SU-DHL-6 (cell line): ENCODE data around the gene NRG3.

ENCODE experiments used
- EZH2phosphoT487 ChIP-seq: fragments of 200-600 bp; sonication (generic), shearing (Covaris generic); conservative IDR thresholded peaks from 2 replicates; pipeline ENCODE4 v1.6.1; 2018; ENCODE audit warnings: mild to moderate bottlenecking, antibody characterized with exemption, low read length, moderate library complexity, mixed read lengths
- TF ChIP-seq, protein P1 (sequence below): fragments of 200-600 bp; sonication (generic); IDR thresholded peaks from one replicate; pipeline ENCODE4 v1.5.1; 2017; ENCODE audit warnings: antibody characterized with exemption, mild to moderate bottlenecking, low read length, moderate library complexity; ENCODE audit not compliant: insufficient read depth, poor library complexity, severe bottlenecking

DNA sequence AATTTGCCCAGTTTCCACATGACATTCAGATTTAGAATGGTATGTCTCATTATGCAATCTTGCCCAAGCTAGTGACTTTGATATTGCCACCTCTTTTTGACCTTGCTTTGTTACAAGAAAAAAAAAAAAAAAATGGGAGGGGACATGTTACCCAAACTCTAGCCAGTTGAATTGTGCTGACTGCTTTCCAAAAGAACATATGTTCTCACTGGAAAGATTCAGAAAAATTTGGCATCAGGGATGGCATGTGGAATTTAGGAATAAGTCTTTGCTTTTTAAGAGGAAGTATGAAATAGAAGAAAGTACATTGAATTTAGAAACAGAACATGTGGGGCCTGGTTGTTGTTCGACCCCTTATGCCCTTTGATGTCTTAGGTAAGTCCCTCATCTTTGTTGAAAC lies 846.8 kb downstream of the NRG3 start:
- TF ChIP-seq, protein P1, sequence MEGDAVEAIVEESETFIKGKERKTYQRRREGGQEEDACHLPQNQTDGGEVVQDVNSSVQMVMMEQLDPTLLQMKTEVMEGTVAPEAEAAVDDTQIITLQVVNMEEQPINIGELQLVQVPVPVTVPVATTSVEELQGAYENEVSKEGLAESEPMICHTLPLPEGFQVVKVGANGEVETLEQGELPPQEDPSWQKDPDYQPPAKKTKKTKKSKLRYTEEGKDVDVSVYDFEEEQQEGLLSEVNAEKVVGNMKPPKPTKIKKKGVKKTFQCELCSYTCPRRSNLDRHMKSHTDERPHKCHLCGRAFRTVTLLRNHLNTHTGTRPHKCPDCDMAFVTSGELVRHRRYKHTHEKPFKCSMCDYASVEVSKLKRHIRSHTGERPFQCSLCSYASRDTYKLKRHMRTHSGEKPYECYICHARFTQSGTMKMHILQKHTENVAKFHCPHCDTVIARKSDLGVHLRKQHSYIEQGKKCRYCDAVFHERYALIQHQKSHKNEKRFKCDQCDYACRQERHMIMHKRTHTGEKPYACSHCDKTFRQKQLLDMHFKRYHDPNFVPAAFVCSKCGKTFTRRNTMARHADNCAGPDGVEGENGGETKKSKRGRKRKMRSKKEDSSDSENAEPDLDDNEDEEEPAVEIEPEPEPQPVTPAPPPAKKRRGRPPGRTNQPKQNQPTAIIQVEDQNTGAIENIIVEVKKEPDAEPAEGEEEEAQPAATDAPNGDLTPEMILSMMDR = no peak
- TF ChIP-seq EZH2phosphoT487 = no peak
